Pulmonary artery endothelial cell (primary cell): Measurements from ENCODE around the gene NKX6-1. TPM values are rescaled to one million over a fixed set of nuclear protein-coding genes. Genes with fewer than 3 reads are reported as not detected.

Experiments
- DNase-seq: peaks from one replicate; pipeline ENCODE4 v3.0.0-alpha.2; 2011; ENCODE audit warnings: low read depth, low spot score
- total RNA-seq: library from RNA; depleted of rRNA; stranded (reverse); fragments of >200 nt; gene quantifications from 2 replicates; pipeline ENCODE4 v1.2.3, GENCODE V29; 2014

NKX6-1 gene
- not detected in 2 replicates for total RNA-seq

DNA sequence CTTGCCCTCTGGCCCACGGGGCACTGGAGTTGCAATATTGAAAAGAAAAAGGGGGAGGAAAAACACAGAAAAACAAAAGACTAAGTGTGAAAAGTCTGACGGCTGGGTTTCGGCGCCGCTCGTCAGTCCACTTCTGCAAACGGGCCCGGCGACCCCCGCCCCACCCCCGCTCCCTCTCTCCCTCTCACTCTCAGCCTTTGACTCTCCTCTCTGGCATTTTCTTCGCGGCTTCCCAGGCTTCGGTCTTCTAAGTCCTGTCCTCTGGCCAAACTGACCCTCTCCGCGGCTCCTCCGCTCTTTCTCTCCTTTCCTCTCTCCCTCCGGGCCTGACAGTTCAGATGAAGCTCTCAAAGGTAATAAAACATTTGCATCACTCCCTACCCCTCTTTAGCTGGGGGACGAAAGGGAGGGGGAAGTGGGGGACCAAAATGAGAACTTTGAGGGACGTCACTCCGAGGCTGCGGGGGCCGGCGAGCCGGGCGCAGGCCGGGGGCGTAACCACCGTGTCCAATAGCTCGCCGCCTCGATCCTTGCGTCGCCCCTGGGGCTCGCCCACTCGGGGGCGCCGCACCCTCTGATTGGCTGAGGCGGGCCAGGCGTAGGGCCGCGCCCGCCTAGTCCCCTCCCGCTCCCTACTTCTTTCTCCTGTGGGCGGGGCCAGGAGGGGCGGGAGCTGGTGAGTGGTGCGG lies at the start of gene NKX6-1:
Gene NKX6-1 (minus strand): TSS at position 358 of the 689 bp plus-strand sequence. CDS start 1,064 bp downstream, outside the sequence.
- DNase-seq = peak; percentile 13

DNA sequence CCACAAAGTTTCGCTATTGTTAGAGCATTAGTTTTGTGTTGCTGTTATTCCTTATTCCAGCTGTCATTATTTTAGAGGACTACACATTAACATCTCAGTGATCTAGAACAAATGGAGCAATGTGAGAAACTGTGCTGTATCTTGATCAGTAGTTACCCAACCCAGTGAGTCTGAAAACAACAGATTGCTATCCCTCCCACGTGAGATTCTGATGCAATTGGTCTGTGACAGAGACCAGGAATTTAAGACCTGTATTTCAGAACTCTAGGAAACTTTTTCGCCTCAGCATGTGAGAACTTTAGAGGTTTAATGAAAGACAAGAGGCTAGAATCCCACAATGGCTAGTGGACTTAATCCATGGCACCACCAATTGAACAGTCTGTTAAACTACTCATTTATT lies 48.1 kb upstream of the NKX6-1 start:
- no peak for DNase-seq

DNA sequence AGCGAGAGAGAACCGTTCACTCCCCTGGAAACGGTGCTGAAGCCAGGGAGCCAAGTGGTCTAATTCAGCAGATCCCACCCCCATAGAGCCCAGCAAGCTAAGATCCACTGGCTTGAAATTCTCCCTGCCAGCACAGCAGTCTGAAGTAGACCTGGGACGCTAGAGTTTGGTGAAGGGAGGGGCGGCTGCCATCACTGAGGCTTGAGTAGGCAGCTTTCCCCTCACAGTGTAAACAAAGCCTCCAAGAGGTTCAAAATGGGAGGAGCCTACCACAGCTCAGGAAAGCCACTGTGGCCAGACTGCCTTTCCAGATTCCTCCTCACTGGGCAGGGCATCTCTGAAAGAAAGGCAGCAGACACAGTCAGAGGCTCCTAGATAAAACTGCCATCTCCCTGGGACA lies 46.0 kb upstream of the NKX6-1 start:
- no peak for DNase-seq

DNA sequence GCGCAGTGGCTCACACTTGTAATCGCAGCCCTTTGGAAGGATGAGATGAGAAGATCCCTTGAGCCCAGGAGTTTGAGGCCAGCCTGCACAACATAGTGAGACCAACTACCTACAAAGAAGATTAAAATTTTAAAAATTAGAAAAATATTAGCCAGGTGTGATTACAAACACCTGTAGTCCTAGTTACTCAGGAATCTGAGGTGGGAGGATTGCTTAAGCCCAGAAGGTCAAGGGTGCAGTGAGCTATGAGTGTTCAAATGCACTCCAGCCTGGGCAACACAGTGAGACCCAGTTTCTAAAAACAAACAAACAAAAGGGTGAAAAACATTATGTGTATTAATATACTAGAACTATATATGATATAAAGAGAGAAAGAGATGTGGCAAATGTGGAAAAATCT lies 36.8 kb upstream of the NKX6-1 start:
- no peak for DNase-seq

DNA sequence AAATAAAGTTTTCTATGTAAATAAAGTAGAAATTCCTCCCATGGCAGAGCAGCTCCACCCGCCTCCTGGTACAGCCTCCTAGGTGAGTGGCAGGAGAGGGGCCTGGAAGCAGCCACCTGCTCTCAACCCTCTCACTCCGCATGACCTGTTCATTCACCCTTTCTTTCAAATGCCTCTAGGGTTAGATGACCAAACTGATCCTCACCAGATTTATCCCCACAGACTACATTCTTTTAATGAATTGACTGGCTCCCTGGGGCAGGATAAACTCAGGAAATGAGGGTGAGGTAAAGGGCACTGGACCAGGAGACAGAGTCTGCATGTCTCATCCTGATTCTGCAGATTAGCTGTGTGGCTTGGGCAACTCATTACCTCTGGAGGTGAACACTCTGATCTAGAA lies 32.6 kb upstream of the NKX6-1 start:
- DNase-seq = no peak

DNA sequence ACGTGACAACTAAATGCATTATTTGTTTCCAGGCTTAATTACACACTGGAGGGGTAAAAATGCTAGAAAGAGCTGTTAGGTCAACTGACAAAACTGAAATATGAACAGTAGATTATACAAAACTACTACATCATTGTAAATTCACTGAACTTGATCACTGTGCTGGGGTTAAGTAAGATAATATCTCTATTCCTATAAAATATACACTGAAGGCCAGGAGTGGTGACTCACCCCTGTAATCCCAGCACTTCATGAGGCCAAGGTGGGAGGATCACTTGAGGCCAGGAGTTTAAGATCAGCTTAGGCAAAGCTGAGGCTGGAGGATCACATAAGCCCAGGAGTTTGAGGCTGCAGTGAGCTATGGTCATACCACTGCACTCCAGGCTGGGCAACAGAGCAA lies 31.8 kb upstream of the NKX6-1 start:
- no peak for DNase-seq

DNA sequence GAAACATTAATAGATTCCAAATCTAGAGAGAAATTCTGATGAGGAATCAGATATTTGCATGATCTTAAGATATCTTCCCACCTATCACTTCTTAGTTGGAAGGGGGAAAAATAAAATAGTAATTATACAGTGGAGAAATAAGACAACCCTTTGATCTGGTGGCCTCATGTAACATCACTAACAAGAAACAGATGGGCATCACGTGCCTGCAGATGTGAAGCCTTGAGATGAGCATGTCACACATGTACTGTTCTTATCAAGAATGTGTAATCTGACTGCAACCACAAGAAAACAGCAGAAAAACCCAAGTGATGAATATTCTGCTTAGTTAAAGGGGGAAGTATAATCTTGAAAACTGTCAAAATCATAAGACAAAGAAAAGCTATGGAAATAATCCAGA lies 31.4 kb upstream of the NKX6-1 start:
- no peak for DNase-seq

DNA sequence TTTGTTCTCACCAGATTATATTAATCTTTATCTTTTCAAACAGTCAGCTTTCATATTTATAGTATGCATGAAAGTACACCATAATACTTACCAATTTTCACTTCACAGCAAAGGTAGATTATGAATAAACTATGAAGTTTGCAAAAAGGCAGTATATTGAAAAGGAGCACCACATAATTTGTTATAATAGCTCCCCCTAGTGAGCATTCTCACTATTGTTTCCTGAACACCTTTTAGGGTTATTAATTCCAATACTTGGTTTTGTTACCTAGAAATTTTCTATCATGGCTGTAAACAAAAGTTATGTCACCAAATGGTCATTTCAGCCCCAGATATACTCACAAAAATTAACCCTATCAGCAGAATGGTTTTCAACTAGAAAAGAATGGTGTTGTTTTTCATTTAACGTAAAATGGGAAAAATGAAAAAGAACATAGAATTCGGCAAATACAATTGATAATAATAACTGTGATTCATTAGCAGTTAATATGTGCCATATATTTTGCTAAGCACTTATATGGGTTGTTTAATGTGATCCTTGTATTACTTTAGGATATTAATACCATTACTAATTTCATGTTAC lies 30.2 kb upstream of the NKX6-1 start:
- no peak for DNase-seq

DNA sequence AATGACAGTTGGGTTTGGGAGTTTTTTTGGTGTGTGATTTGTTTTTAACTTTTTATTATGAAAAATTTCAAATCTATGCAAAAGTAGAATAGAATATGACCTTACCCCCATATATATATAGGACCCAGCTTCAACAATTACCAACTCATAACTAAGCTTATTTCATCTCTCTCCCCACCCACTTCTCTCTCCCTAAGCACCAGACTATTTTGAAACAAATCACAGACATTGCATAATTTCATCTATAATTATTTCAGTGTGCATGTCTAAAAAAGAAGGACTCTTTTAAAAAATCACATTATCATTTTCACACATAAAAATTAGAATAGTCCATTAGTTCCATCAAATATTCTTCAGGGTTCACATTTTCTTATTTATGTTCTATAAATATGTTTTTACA lies 28.3 kb upstream of the NKX6-1 start:
- DNase-seq = no peak

DNA sequence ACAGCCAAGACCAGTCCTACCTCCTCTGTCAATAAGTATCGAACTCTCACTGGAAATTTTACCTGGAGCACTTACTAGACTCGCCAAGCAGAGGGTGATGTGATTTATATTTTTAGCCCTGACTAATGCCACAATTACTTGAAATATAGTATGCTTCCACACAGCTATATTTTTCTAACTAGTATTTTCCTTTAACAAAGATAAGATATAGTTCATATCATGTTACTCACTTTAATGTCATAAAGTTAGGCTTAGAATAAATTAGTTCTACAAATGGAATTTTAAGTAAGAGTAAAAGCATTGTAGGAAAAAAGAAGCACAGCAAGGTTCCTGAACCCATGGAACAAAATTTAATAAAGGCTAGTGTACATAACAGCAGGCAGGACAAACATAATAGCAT lies 16.0 kb upstream of the NKX6-1 start:
- DNase-seq = no peak

DNA sequence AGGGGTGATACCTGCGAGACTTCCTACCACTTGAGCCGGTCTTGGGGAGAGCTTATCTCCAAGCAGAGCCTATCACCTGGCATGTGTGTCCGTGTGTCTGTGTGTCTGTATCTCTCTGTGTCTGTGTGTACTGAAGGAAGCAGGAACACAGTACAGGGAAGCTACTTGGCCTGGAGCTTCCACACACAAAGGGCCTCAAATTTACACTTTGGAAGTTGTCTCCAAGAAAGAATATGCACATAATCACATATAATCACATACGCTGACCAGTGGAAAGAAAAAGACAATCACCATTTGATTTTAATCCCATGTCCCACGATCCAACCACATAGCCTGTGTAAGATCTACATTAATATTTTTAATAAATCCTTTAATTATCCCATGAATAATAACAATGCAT lies 13.2 kb upstream of the NKX6-1 start:
- no peak for DNase-seq

DNA sequence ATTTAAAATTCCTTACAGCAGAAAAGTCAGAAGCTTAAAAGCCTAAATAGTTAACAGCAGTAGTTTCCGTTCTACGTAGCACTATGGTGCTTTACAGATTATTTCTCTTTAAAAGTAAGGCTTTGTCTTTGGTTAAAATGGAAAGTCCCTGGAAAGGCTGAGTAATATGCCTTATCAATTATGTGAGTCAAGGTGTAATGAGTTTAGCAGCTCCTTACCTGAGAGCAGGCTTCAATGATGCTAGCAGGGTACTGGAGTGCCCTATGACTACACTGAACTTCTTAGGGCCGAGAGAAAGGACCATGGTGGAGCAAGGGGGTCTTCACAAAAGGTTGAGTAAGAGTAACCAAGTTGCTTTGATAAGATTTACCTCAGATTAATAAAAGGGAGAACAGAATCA lies 12.6 kb upstream of the NKX6-1 start:
- no peak for DNase-seq

DNA sequence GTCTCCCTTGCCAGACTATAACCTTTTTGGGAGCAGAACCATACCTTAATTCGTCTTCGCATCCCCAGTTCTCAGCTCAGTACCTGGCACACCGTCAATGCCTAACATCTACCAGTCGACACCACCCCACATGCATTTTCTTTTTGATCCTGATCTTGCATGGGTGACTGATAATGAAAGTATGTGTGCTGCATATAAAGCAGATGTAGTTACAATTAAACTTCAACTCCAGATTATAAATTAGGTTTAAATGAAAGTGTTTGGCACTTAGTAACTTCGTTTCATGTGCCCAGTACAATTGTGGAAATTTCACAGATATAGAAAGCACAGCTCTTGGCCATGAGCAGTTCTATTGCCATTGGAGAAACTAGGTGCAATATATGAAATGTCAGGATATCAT lies 8.8 kb upstream of the NKX6-1 start:
- no peak for DNase-seq

DNA sequence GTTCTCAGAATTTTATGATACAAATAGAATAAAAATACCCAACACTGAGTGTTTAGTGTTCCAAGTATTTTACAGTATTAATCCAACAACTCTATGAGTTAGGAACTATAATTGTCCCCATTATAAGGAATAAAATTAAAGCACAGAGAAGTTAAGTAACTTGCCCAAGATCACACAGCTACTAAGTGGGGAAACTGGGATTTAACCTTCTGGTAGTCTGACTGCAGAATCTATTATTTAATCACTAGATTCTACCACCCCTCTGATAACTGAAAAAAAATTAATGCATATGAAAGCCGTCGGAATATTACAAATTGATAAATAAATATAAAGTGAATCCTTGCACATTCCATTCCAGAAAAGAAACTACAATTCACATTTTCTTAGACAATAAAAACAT lies 5.7 kb upstream of the NKX6-1 start:
- no peak for DNase-seq

DNA sequence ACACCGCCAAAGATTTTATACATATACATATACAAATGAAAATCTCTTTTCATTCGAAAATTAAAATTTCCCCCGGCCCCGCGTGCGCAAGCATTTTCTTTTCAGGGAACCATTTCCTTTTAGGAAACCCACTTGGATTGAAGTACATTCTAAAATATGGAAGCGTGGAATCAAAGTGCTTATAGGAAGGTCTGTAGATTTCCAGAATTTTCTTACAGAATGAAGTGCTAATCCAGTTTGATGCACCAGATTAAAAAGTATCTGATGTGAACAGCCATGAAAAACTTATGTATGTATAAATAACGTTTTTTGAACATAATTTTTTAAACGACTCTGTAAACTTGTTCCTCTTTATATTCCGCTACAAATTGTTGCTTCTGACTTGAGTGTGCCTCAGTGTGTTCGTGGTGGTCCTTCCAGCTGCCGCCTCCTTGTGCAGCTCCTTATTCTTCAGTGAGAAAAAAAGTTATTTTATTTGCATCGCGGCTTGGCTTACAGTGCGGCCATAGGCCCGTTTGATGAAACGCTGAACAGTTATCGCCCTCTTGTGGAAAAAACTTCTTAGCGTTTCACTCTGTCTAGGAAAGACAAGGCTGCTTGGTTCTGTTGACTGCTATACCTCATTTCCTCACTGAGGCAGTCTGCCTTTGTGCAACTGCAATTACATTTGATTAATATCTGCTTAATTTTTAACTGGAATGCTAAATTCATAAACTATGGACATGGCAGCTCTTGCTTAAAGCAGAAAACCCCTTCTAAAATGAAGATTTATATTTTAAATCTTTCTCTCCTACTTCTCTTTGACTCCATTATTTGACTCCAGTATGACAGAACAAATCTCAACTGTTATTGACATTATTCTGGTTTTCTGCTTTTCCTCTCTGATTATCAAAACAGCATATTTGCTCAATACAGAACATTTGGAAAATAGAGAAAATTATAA lies 4.7 kb upstream of the NKX6-1 start:
- peak; percentile 19 for DNase-seq

DNA sequence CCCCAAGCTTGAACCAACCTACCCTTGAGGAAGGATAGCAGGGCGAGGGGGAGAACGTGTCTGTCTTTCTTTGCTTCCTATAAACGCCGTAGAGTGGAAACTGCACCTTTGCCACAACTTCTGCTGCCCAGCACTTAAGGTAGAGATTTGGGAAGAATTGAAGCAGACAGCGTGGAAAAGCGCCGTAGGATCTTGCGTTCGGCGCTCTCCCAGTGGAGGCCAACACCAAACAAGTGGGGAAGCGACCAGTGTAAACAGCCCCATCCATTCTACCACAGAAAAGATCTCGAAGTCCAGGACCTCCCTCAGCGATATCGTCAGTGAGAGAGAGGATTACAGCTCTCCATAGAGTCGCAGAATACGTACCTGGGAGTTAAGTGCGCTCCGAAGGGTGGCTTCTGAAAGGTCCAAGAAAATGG lies 3.9 kb upstream of the NKX6-1 start:
- no peak for DNase-seq

DNA sequence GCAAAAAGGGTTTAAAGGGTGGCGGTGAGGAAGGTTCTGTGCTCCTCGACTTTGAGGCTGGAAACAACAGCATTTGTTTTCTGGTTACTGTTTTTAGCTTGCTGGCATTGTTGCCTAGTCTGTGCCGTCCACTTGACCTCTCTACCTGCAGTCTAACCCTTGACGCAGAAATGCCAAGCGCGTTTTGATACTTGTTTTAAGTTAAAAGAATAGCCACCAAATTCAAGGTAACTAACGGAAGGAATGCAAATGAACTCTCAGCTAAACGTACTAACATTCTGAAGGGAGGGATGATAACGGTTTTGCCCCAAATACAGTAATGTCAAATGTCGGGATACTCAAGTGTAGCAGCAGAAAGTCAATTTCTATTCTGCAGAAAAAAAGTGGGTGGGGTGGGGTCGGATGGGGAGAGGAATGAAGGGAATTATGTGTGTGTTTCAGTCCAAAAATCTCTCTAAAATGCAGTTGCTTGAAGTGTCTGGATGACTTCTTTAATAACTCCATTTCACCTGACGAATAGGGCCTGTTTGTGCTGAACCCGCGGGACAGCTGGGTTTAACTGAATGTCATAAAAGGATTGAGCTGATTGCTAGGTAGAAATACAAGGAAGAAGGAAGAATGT lies 3.4 kb upstream of the NKX6-1 start:
- DNase-seq = no peak

DNA sequence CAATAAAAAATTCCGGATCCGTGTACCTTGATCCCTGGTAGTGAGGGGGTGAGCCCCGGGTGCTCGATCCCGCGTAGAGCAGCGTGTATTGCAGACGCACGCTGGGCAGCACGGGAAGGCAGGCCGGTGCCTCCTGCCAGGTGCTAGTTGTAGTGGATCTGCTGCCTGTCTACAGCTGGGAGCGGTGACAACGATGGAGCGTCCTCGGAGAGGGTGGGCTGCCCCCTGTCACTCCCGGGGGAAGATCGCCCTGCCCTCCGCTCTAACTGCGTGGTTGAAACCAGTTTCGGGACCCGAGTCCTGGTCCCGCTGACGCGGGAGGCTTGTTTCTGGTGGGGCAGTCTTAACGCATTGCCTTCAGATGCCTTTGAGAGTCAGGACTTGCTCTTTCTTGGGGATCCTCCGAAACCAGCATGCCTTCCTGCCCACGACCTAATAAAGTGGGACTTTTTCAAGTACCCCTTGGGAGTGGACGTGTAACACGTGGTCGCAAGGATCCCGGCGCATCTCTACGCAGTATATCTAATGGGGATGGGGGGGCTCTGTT lies 2.7 kb upstream of the NKX6-1 start:
- DNase-seq = no peak

DNA sequence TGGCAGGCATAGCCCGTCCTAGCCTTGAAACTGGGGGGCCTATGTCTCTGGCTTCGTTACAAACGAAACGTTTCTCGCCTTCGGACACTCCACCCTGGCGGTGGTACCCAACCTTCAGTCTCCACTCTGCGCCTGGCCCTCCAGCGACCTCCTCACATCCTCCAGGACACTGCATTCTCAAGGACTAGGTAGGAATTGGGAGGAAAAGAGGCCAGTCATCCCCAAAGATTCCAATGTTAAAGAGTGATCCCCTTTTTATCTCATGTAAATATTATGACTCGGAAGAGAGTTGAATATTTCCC lies 2.1 kb upstream of the NKX6-1 start:
- DNase-seq = no peak

DNA sequence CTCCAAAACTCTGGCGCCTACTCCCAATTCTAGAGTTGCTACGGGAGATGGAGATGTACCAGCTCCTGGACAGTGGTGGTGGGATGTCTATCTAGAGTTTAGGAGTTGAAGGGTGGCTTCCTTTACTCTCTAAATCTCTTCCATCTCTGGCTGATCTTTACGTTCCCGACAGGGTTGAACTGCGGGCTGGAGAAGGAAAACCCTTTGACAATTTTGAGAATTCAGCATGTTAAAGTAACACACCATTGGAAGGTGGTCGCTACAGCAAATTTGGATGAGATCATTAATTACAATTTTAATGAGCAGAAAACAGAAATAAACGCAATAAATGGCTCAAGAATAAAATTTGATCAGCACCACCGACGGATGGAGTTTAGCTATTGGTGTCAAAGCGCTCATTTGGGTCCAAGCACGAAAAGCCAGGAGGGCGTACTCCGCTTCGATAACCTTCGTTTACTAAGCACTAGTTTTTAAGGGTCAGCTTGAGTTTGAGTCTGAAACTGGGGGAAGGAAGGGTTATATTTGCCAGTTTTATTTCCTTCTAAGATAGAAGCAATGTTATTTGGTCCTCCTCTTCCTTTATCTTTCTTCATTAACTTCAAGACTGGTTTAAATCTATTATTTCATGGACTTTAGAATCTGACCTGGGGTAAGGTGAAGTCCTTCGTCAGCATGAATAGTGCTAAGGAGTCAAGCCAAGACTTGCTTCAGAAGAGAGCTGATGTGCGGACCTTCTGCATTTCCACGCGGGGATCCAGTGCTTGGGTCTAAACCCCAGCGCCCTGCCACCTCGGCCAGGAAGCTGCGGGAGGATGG lies 1.5 kb upstream of the NKX6-1 start:
- DNase-seq = no peak

DNA sequence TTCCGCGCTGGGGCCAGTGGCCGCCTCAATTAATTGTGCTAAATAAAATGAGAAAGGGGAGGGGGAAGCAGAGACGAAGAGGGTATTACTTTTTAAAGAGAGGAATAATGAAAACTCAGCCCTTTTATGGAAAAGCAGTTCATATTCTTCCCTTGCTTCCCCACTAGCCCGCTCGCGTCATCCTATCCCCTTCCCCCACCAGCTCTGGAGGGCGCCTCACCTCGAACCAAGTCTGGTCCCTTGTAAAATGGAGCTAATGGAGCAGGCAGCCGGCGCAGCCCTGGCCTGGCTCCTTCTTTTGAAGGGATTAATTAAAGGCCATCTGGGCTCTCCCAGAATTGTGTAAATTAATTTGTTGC lies 511 bp upstream of the NKX6-1 start:
- DNase-seq = no peak
